ENCODE data around the gene CAMKMT. TPM values are rescaled to one million over a fixed set of nuclear protein-coding genes. Genes with fewer than 3 reads are reported as not detected.

The CAMKMT gene
- total RNA-seq, 1 donor from 2014 or later, result 5.8 TPM

DNA sequence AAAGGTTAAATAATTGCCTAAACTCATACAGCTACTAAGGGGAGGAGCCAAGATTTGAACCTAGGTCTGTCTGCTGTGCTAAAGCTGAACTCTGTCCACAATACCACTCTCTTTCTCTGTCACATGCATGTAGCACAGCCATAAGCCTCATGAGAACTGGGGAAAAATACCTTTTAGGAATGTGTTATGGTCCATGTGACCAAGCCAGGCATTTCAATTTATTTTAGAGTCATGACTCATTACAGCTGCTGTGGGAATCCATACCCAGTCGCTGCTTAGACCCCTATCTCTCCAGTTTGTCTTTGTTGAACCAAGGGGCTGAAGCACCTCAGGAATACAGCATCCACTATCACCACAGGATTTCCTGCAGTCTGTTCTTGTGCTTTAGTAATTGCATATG, 379.8 kb downstream of the CAMKMT start:
- no peaks in the 10 kb centered on the region for H3K36me3 ChIP-seq (ENCODE audit: control insufficient read depth, insufficient read depth, low read length)
- DNase-seq (ENCODE audit: low read depth), result no peak
- no peaks in the 10 kb centered on the region for H3K27me3 ChIP-seq (ENCODE audit: control insufficient read depth, insufficient read depth, low read length)
- TF ChIP-seq, protein P1, sequence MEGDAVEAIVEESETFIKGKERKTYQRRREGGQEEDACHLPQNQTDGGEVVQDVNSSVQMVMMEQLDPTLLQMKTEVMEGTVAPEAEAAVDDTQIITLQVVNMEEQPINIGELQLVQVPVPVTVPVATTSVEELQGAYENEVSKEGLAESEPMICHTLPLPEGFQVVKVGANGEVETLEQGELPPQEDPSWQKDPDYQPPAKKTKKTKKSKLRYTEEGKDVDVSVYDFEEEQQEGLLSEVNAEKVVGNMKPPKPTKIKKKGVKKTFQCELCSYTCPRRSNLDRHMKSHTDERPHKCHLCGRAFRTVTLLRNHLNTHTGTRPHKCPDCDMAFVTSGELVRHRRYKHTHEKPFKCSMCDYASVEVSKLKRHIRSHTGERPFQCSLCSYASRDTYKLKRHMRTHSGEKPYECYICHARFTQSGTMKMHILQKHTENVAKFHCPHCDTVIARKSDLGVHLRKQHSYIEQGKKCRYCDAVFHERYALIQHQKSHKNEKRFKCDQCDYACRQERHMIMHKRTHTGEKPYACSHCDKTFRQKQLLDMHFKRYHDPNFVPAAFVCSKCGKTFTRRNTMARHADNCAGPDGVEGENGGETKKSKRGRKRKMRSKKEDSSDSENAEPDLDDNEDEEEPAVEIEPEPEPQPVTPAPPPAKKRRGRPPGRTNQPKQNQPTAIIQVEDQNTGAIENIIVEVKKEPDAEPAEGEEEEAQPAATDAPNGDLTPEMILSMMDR (IDR thresholded peaks at IDR 0.05; ENCODE audit: insufficient read depth, low read length, poor library complexity, severe bottlenecking), result no peak
- H3K4me3 ChIP-seq (ENCODE audit: low read depth, low read length), result no peak overlapping the region

DNA sequence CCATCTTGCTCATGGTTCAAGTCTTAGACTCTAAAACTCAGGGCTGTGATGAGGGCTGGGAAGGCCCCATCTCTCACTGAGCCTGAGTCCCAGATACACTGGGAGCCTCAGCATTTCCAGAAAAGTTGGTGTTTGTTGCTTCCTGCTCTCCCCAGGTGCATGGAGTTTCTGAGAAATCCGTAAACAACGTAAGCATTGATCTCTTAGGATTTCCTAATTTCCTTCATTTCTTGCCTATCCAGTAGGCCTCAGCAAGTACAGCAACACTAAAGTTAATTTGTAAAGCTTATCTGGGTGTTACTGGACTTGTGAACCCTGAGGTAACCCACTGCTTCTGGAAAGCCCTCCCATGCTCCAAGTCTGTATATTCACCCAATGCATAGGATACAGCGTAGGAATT, 380.3 kb downstream of the CAMKMT start:
- TF ChIP-seq, protein P1 (IDR thresholded peaks at IDR 0.05; ENCODE audit: insufficient read depth, low read length, poor library complexity, severe bottlenecking), result no peak
- Histone ChIP-seq H3K4me3 (ENCODE audit: low read depth, low read length) (no peak overlapping the region), H3K36me3 (ENCODE audit: control insufficient read depth, insufficient read depth, low read length) (no peaks in the 10 kb centered on the region), H3K27me3 (ENCODE audit: control insufficient read depth, insufficient read depth, low read length) (no peaks in the 10 kb centered on the region)
- DNase-seq (ENCODE audit: low read depth), result no peak

- H3K27me3 ChIP-seq (ENCODE audit: control insufficient read depth, insufficient read depth, low read length), result no peaks in the 10 kb centered on the region
- TF ChIP-seq, protein P1 (IDR thresholded peaks at IDR 0.05; ENCODE audit: insufficient read depth, low read length, poor library complexity, severe bottlenecking), result no peak
- DNase-seq (ENCODE audit: low read depth), result no peak
- H3K4me3 ChIP-seq (ENCODE audit: low read depth, low read length), result no peak overlapping the region
- no peaks in the 10 kb centered on the region for H3K36me3 ChIP-seq (ENCODE audit: control insufficient read depth, insufficient read depth, low read length)
These were observed 381.7 kb downstream of the CAMKMT start for GRCh38 chr2:44743473-44743872.

DNA sequence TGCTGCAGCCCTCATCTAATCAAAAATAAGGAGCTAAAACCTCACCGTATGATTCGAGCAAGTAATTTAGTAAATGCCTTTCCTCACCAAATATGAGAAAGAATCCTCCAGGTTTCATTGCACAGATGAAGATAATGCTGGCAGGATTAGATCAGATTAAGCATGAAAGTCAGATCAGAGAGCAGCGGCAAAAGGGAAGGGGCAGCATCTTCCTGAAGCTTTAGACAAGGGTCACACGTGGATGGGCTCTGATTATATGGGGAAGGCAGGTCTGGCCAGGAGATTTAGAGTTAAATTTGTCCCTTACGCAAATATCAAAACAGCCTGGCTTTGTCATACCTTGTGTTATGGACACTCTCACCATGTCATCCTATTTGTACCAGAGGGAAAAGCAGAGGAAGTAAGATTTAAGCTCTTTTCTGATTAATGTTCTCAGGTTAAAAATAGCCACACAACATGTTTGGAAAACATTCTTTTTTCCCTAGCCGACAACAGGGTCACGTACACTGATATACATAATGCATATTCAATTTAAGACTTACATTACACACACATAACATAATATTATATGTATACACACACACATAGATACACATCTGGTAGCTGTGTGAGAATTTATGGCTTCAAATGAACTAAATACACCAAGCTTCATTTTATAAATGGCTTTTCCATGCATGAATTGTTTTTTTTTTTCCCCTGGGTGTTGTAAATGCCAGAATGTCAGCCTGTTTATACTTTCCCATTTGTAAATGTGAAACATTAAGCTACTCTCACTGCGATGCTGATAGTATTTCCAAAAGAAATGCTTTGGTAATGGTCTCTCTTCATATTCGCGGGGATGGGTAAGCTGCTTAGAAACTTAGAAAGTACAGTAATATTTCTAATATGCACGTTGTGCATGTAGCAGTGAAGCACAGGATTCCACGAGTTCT, 383.5 kb downstream of the CAMKMT start:
- no peak for DNase-seq (ENCODE audit: low read depth)
- Histone ChIP-seq H3K27me3 (ENCODE audit: control insufficient read depth, insufficient read depth, low read length) (no peaks in the 10 kb centered on the region), H3K4me3 (ENCODE audit: low read depth, low read length) (no peak overlapping the region), H3K36me3 (ENCODE audit: control insufficient read depth, insufficient read depth, low read length) (no peaks in the 10 kb centered on the region)
- TF ChIP-seq, protein P1 (IDR thresholded peaks at IDR 0.05; ENCODE audit: insufficient read depth, low read length, poor library complexity, severe bottlenecking), result no peak

- TF ChIP-seq, protein P1 (IDR thresholded peaks at IDR 0.05; ENCODE audit: insufficient read depth, low read length, poor library complexity, severe bottlenecking), result no peak
- Histone ChIP-seq H3K4me3 (ENCODE audit: low read depth, low read length) (no peak overlapping the region), H3K27me3 (ENCODE audit: control insufficient read depth, insufficient read depth, low read length) (no peaks in the 10 kb centered on the region), H3K36me3 (ENCODE audit: control insufficient read depth, insufficient read depth, low read length) (no peaks in the 10 kb centered on the region)
- DNase-seq (ENCODE audit: low read depth), result no peak
These were observed 384.4 kb downstream of the CAMKMT start for GRCh38 chr2:44745922-44746766.

Measured in kidney epithelial cell (primary cell).